ENCODE results near the gene MAP3K8. TPM values are rescaled to one million over a fixed set of nuclear protein-coding genes. Genes with fewer than 3 reads are reported as not detected.

Gene MAP3K8
- total and polyA plus RNA-seq, 2 donors (not counting 3 experiments of a cell fraction or from before 2014, with no cell fraction given) = 5.2 to 10.6 TPM

GRCh38 chr10:30417301-30417700, 16.7 kb upstream of the MAP3K8 start:
- intact Hi-C loops (cut with micrococcal nuclease) = no loop called here
- CTCF ChIA-PET = interaction anchor here (3.0 kb wide), 1 partner anchor 174 kb away, joined by 26 read pairs; no protein-coding TSS in a partner anchor
- H3K36me3 ChIP-seq (ENCODE audit: control insufficient read depth in 2 of 2, extremely low read depth in 1 of 2, insufficient read depth in 2 of 2, low read length in 2 of 2) = no peaks in the 10 kb centered on the region

GRCh38 chr10:30420266-30420665, 13.7 kb upstream of the MAP3K8 start:
- H3K9ac ChIP-seq (replicated peaks; ENCODE audit: extremely low read depth, insufficient read depth, low read length) = no peak overlapping the region
- peaks cover 5% of the 10 kb centered on the region for H3K4me1 ChIP-seq (ENCODE audit: control insufficient read depth, extremely low read depth, insufficient read depth, low read length)
- ChIA-PET POLR2A (no interaction called here), CTCF (interaction anchor here (1.0 to 3.2 kb wide), 4 partner anchors 22 to 171 kb away, joined by 3 to 13 read pairs (median 4); no protein-coding TSS in a partner anchor)
- H2AFZ ChIP-seq (ENCODE audit: low read depth, low read length) = no peak overlapping the region
- H3K9me1 ChIP-seq (replicated peaks; ENCODE audit: control insufficient read depth, extremely low read depth, insufficient read depth, low read length) = no peaks in the 10 kb centered on the region
- no peak overlapping the region for H3K4me2 ChIP-seq (ENCODE audit: insufficient read depth, low read length)
- no peak for DNase-seq (ENCODE audit: low read depth, low spot score)
- no peaks in the 10 kb centered on the region for H3K36me3 ChIP-seq (ENCODE audit: control insufficient read depth in 2 of 2, extremely low read depth in 1 of 2, insufficient read depth in 2 of 2, low read length in 2 of 2)
- H4K20me1 ChIP-seq (replicated peaks; ENCODE audit: control insufficient read depth, extremely low read depth, insufficient read depth, low read length) = no peaks in the 10 kb centered on the region
- no peak overlapping the region for H3K27ac ChIP-seq (ENCODE audit: insufficient read depth, low read depth, low read length)
- intact Hi-C loops (cut with micrococcal nuclease) (no loop called here), dilution Hi-C loops (cut with MboI; ENCODE audit: extremely low pct_ligation_motif_present, low sequenced_read_pairs) (no loop called here)
- TF ChIP-seq FOS (IDR thresholded peaks at IDR 0.05; ENCODE audit: borderline replicate concordance, insufficient read depth, low read length) (no peak), EZH2 (IDR thresholded peaks at IDR 0.05; ENCODE audit: borderline replicate concordance, low read depth, low read length, severe bottlenecking) (no peak), POLR2A (IDR thresholded peaks at IDR 0.05; ENCODE audit: low read depth, low read length) (no peak), GATA2 (IDR thresholded peaks at IDR 0.05; ENCODE audit: insufficient read depth, insufficient read length, low read depth, low read length) (no peak), MYC (IDR thresholded peaks at IDR 0.05; ENCODE audit: low read depth, low read length) (no peak), MAX (IDR thresholded peaks at IDR 0.05; ENCODE audit: insufficient read depth, insufficient read length) (no peak)
- H3K27me3 ChIP-seq (ENCODE audit: control insufficient read depth in 2 of 2, insufficient read depth in 2 of 2, low read length in 2 of 2) = no peaks in the 10 kb centered on the region
- no peaks in the 10 kb centered on the region for H3K9me3 ChIP-seq (replicated peaks; ENCODE audit: control insufficient read depth, insufficient read depth, low read length)
- no peak for FAIRE-seq
- no peak overlapping the region for H3K4me3 ChIP-seq (replicated peaks in 1 of 3; ENCODE audit: insufficient read depth in 1 of 3, low read depth in 1 of 3, low read length in 3 of 3)
- H3K79me2 ChIP-seq (ENCODE audit: control insufficient read depth, insufficient read depth, low read length) = no peaks in the 10 kb centered on the region
- BruUV-seq (replicated peaks) = no TSS peak

More at GRCh38 chr10:30417301-30417700, 16.7 kb upstream of the MAP3K8 start:
- Histone ChIP-seq H3K79me2 (ENCODE audit: control insufficient read depth, insufficient read depth, low read length) (no peaks in the 10 kb centered on the region), H4K20me1 (replicated peaks; ENCODE audit: control insufficient read depth, extremely low read depth, insufficient read depth, low read length) (no peaks in the 10 kb centered on the region), H3K27ac (ENCODE audit: insufficient read depth, low read depth, low read length) (no peak overlapping the region), H3K27me3 (ENCODE audit: control insufficient read depth in 2 of 2, insufficient read depth in 2 of 2, low read length in 2 of 2) (no peaks in the 10 kb centered on the region), H3K4me1 (ENCODE audit: control insufficient read depth, extremely low read depth, insufficient read depth, low read length) (peaks cover 2% of the 10 kb centered on the region), H3K4me3 (replicated peaks in 1 of 3; ENCODE audit: insufficient read depth in 1 of 3, low read depth in 1 of 3, low read length in 3 of 3) (no peak overlapping the region), H3K4me2 (ENCODE audit: insufficient read depth, low read length) (no peak overlapping the region), H2AFZ (ENCODE audit: low read depth, low read length) (no peak overlapping the region), H3K9me3 (replicated peaks; ENCODE audit: control insufficient read depth, insufficient read depth, low read length) (no peaks in the 10 kb centered on the region), H3K9ac (replicated peaks; ENCODE audit: extremely low read depth, insufficient read depth, low read length) (no peak overlapping the region), H3K9me1 (replicated peaks; ENCODE audit: control insufficient read depth, extremely low read depth, insufficient read depth, low read length) (no peaks in the 10 kb centered on the region)
- no TSS peak for BruUV-seq (replicated peaks)
- TF ChIP-seq CTCF (IDR thresholded peaks at IDR 0.05; ENCODE audit: extremely low read depth in 1 of 2, insufficient read depth in 1 of 2, low read depth in 1 of 2, low read length in 2 of 2) = no peak
- no peak for TF ChIP-seq MYC (IDR thresholded peaks at IDR 0.05; ENCODE audit: low read depth, low read length)
- TF ChIP-seq POLR2A (IDR thresholded peaks at IDR 0.05; ENCODE audit: low read depth, low read length) = no peak
- TF ChIP-seq POLR2AphosphoS5 (IDR thresholded peaks at IDR 0.05; ENCODE audit: insufficient read depth, low read depth, low read length) = no peak
- dilution Hi-C loops (cut with MboI; ENCODE audit: extremely low pct_ligation_motif_present, low sequenced_read_pairs) = no loop called here
- no peak for DNase-seq (ENCODE audit: low read depth, low spot score)
- FAIRE-seq = no peak
- POLR2A ChIA-PET = no interaction called here

Measured in endothelial cell of umbilical vein (primary cell).